ENCODE measurements around the gene SKIDA1. TPM values are rescaled to one million over a fixed set of nuclear protein-coding genes. Genes with fewer than 3 reads are reported as not detected.

The SKIDA1 gene
- total RNA-seq, 1 experiment from 2014 or later: 9.4 TPM

GRCh38 chr10:21494191-21495001 is 31.1 kb downstream of the SKIDA1 start (continued):
- TF ChIP-seq AFF4 (CRISPR knock-in tag; IDR thresholded peaks at IDR 0.05; ENCODE audit: borderline replicate concordance) (no peak), HMGA2 (CRISPR knock-in tag; IDR thresholded peaks at IDR 0.05) (no peak), E2F1 (CRISPR knock-in tag; IDR thresholded peaks at IDR 0.05) (no peak), ATF1 (CRISPR knock-in tag; IDR thresholded peaks at IDR 0.05) (no peak), ZNF512 (CRISPR knock-in tag; IDR thresholded peaks at IDR 0.05; ENCODE audit: borderline replicate concordance) (no peak), FOXP1 (CRISPR knock-in tag; IDR thresholded peaks at IDR 0.05; ENCODE audit: borderline replicate concordance) (peak; percentile 13; the same call in 1 of the 2 replicates), SMAD3 (CRISPR knock-in tag; IDR thresholded peaks at IDR 0.05; ENCODE audit: borderline replicate concordance) (no peak), PRDM15 (CRISPR knock-in tag; IDR thresholded peaks at IDR 0.05) (no peak), NR3C1 (CRISPR knock-in tag; conservative IDR thresholded peaks at IDR 0.05; ENCODE audit: low read depth) (no peak), NR2C2 (CRISPR knock-in tag; IDR thresholded peaks at IDR 0.05) (no peak)

- ATAC-seq (no peak), DNase-seq (ENCODE audit: low spot score) (no peak)
- ChIA-PET POLR2A (interaction anchor here (0.6 to 1.2 kb wide), 5 partner anchors 8 to 229 kb away, joined by 3 to 9 read pairs (median 4); no protein-coding TSS in a partner anchor), CTCF (interaction anchor here (0.6 to 5.9 kb wide), 6 partner anchors 9 to 338 kb away, joined by 3 to 84 read pairs (median 3); no protein-coding TSS in a partner anchor)
- H3K4me3 Mint-ChIP-seq: peak overlapping the region; percentile 74
- no peaks in the 10 kb centered on the region for H3K9me3 Mint-ChIP-seq
- H3K36me3 Mint-ChIP-seq: 0 out of 2 replicates have a peak, but pooled peaks cover 2% of the 10 kb centered on the region
- peaks cover 23% of the 10 kb centered on the region for H3K27me3 Mint-ChIP-seq (ENCODE audit: low read depth)
- peaks cover 53% of the 10 kb centered on the region for H3K4me1 Mint-ChIP-seq
- peak overlapping the region; percentile 82 for H3K27ac Mint-ChIP-seq
- TF ChIP-seq SMAD4 (CRISPR knock-in tag; IDR thresholded peaks at IDR 0.05): no peak
- no peak for TF ChIP-seq USF1 (CRISPR knock-in tag; IDR thresholded peaks at IDR 0.05)
- TF ChIP-seq PREB (CRISPR knock-in tag; IDR thresholded peaks at IDR 0.05; ENCODE audit: borderline replicate concordance): no peak
- TF ChIP-seq ZNF121 (CRISPR knock-in tag; IDR thresholded peaks at IDR 0.05): no peak
- TF ChIP-seq OVOL2 (CRISPR knock-in tag; IDR thresholded peaks at IDR 0.05; ENCODE audit: borderline replicate concordance): no peak
- no peak for TF ChIP-seq TCF7 (CRISPR knock-in tag; IDR thresholded peaks at IDR 0.05; ENCODE audit: low read depth)
- TF ChIP-seq ERG (CRISPR knock-in tag; IDR thresholded peaks at IDR 0.05): no peak
- no peak for TF ChIP-seq TEAD1 (CRISPR knock-in tag; IDR thresholded peaks at IDR 0.05)
- TF ChIP-seq PRRX2 (CRISPR knock-in tag; IDR thresholded peaks at IDR 0.05): no peak
- TF ChIP-seq IRF2 (CRISPR knock-in tag; IDR thresholded peaks at IDR 0.05; ENCODE audit: borderline replicate concordance, low read depth): no peak
- TF ChIP-seq FOXJ3 (CRISPR knock-in tag; IDR thresholded peaks at IDR 0.05; ENCODE audit: borderline replicate concordance): no peak
Observed at GRCh38 chr10:21493784-21494183, 31.7 kb downstream of the SKIDA1 start.
